GM21723 (cell line): ENCODE data around the gene DPM2.

ENCODE experiments used
- ATAC-seq: cut with Tn5 transposase; IDR thresholded peaks from one replicate; pipeline ENCODE4 v1.9.1; 2021; ENCODE audit warnings: mild to moderate bottlenecking, moderate library complexity; ENCODE audit not compliant: unreplicated experiment

Gene DPM2

GRCh38 chr9:127920794-127921193 lies 16.9 kb downstream of the DPM2 start:
- no peak for ATAC-seq

- ATAC-seq, result no peak
Measured at GRCh38 chr9:127919253-127919815, 18.3 kb downstream of the DPM2 start.

- no peak for ATAC-seq
Measured at GRCh38 chr9:127918183-127919107, 19.2 kb downstream of the DPM2 start.

- peak; percentile 27 for ATAC-seq
Measured at GRCh38 chr9:127917603-127918002, 20.1 kb downstream of the DPM2 start.

- peak; percentile 72 for ATAC-seq
Measured at GRCh38 chr9:127916720-127917581, 20.7 kb downstream of the DPM2 start, which contains the start of gene ST6GALNAC4. Gene ST6GALNAC4 (minus strand): TSS chr9:127917041. CDS start chr9:127916419, 622 bp downstream.

- no peak for ATAC-seq
Measured at GRCh38 chr9:127915801-127916719, 21.6 kb downstream of the DPM2 start.

GRCh38 chr9:127915325-127915752 lies 22.3 kb downstream of the DPM2 start:
- no peak for ATAC-seq

GRCh38 chr9:127913682-127914081 lies 24.0 kb downstream of the DPM2 start:
- no peak for ATAC-seq

- ATAC-seq, result no peak
Measured at GRCh38 chr9:127912882-127913281, 24.8 kb downstream of the DPM2 start.

GRCh38 chr9:127912296-127912695 lies 25.4 kb downstream of the DPM2 start:
- ATAC-seq, result no peak

- no peak for ATAC-seq
Measured at GRCh38 chr9:127910613-127911205, 26.9 kb downstream of the DPM2 start.

GRCh38 chr9:127909839-127910273 lies 27.8 kb downstream of the DPM2 start:
- no peak for ATAC-seq

GRCh38 chr9:127908660-127908926 lies 29.1 kb downstream of the DPM2 start:
- ATAC-seq, result no peak

- ATAC-seq, result no peak
Measured at GRCh38 chr9:127907867-127908659, 29.6 kb downstream of the DPM2 start.

- ATAC-seq, result no peak
Measured at GRCh38 chr9:127905788-127906191, 31.9 kb downstream of the DPM2 start.

GRCh38 chr9:127905004-127905728 lies 32.5 kb downstream of the DPM2 start:
- no peak for ATAC-seq

GRCh38 chr9:127904561-127905003 lies 33.1 kb downstream of the DPM2 start:
- ATAC-seq, result no peak
